OCI-LY1 (cell line): Measurements from ENCODE around the gene HYKK.
"Not testable (repeated sequence)": the region's sequence is repeated elsewhere in the genome, so short reads cannot be mapped to it uniquely, and the experiment has no call there.

Source experiments
- H2AFZ ChIP-seq: fragments of 200-600 bp; sonication (generic), shearing (Covaris generic); 2 replicates; pipeline ENCODE4 v1.6.0; 2014; ENCODE audit warnings: antibody characterized with exemption, mild to moderate bottlenecking, low read length
- H3F3A ChIP-seq: fragments of 200-600 bp; sonication (generic), shearing (Covaris generic); 2 replicates; pipeline ENCODE4 v1.6.0; 2014; ENCODE audit warnings: mild to moderate bottlenecking, antibody characterized with exemption, low read length, moderate library complexity; ENCODE audit not compliant: insufficient read depth
- H3K27ac ChIP-seq: fragments of 200-600 bp; sonication (generic); 2 replicates; pipeline ENCODE4 v1.5.1; 2014; ENCODE audit warnings: low read length, mixed run types, mild to moderate bottlenecking, low read depth; ENCODE audit not compliant: poor library complexity, severe bottlenecking
- H3K27me3 ChIP-seq: fragments of 200-600 bp; sonication (generic); 2 replicates; pipeline ENCODE4 v1.6.0; 2014; ENCODE audit warnings: antibody characterized with exemption, mild to moderate bottlenecking, low read length, moderate library complexity; ENCODE audit not compliant: insufficient read depth
- H3K36me3 ChIP-seq: fragments of 200-600 bp; sonication (generic); 2 replicates; pipeline ENCODE4 v1.6.1; 2014; ENCODE audit warnings: mild to moderate bottlenecking, antibody characterized with exemption, low read length, moderate library complexity, mixed read lengths; ENCODE audit not compliant: insufficient read depth
- H3K4me1 ChIP-seq: fragments of 200-600 bp; sonication (generic); 2 replicates; pipeline ENCODE4 v1.5.1; 2014; ENCODE audit warnings: mild to moderate bottlenecking, low read length, moderate library complexity; ENCODE audit not compliant: insufficient read depth, severe bottlenecking
- H3K4me2 ChIP-seq: fragments of 200-600 bp; sonication (generic), shearing (Covaris generic); 2 replicates; pipeline ENCODE4 v1.6.1; 2014; ENCODE audit warnings: low read length
- H3K4me3 ChIP-seq: fragments of 200-600 bp; sonication (generic); 2 replicates; pipeline ENCODE4 v1.5.1; 2014; ENCODE audit warnings: low read length, low read depth, mild to moderate bottlenecking, mixed read lengths; ENCODE audit not compliant: poor library complexity, severe bottlenecking
- H3K79me2 ChIP-seq: fragments of 200-600 bp; shearing (Covaris generic); 2 replicates; pipeline ENCODE4 v1.6.1; 2016; ENCODE audit warnings: mixed run types, low read length, mixed read lengths; ENCODE audit not compliant: insufficient read depth
- H3K9ac ChIP-seq: fragments of 200-600 bp; sonication (generic), shearing (Covaris generic); 2 replicates; pipeline ENCODE4 v1.6.1; 2014; ENCODE audit warnings: mild to moderate bottlenecking, low read length, mixed read lengths
- H3K9me2 ChIP-seq: fragments of 200-600 bp; sonication (generic), shearing (Covaris generic); 2 replicates; pipeline ENCODE4 v1.6.1; 2014; ENCODE audit warnings: low read depth, mild to moderate bottlenecking, low read length, mixed read lengths
- H3K9me3 ChIP-seq: fragments of 200-600 bp; shearing (Covaris generic); 2 replicates; pipeline ENCODE4 v1.6.1; 2014; ENCODE audit warnings: low read length, mixed read lengths
- H4K20me1 ChIP-seq: fragments of 200-600 bp; sonication (generic), shearing (Covaris generic); 2 replicates; pipeline ENCODE4 v1.6.0; 2016; ENCODE audit warnings: mild to moderate bottlenecking, low read length; ENCODE audit not compliant: insufficient read depth
- EZH2 ChIP-seq: fragments of 200-600 bp; sonication (generic), shearing (Covaris generic); IDR thresholded peaks from 2 replicates; pipeline ENCODE4 v1.8.0; 2017; ENCODE audit warnings: borderline replicate concordance, mixed run types, mild to moderate bottlenecking, antibody characterized with exemption, low read length, moderate library complexity, mixed read lengths
- TF ChIP-seq, protein P1 (sequence below): fragments of 200-600 bp; sonication (generic), shearing (Covaris generic); IDR thresholded peaks from 2 replicates; pipeline ENCODE4 v1.5.1; 2017; ENCODE audit warnings: mild to moderate bottlenecking, antibody characterized with exemption, low read length, moderate library complexity, mixed read lengths

Gene HYKK

GRCh38 chr15:78536134-78536533 is 28.8 kb downstream of the HYKK start:
- Histone ChIP-seq H2AFZ (no peak overlapping the region), H3K4me2 (no peak overlapping the region), H3K36me3 (no peaks in the 10 kb centered on the region), H3F3A (no peaks in the 10 kb centered on the region), H4K20me1 (no peaks in the 10 kb centered on the region), H3K27me3 (no peaks in the 10 kb centered on the region), H3K4me1 (peaks cover 6% of the 10 kb centered on the region), H3K79me2 (peaks cover 7% of the 10 kb centered on the region), H3K9me3 (no peaks in the 10 kb centered on the region), H3K9me2 (no peaks in the 10 kb centered on the region), H3K9ac (no peak overlapping the region), H3K27ac (no peak overlapping the region), H3K4me3 (no peak overlapping the region)
- no peak for TF ChIP-seq EZH2
- TF ChIP-seq, protein P1, sequence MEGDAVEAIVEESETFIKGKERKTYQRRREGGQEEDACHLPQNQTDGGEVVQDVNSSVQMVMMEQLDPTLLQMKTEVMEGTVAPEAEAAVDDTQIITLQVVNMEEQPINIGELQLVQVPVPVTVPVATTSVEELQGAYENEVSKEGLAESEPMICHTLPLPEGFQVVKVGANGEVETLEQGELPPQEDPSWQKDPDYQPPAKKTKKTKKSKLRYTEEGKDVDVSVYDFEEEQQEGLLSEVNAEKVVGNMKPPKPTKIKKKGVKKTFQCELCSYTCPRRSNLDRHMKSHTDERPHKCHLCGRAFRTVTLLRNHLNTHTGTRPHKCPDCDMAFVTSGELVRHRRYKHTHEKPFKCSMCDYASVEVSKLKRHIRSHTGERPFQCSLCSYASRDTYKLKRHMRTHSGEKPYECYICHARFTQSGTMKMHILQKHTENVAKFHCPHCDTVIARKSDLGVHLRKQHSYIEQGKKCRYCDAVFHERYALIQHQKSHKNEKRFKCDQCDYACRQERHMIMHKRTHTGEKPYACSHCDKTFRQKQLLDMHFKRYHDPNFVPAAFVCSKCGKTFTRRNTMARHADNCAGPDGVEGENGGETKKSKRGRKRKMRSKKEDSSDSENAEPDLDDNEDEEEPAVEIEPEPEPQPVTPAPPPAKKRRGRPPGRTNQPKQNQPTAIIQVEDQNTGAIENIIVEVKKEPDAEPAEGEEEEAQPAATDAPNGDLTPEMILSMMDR: no peak

- no peaks in the 10 kb centered on the region for H3K9me2 ChIP-seq
- no peak overlapping the region for H3K4me2 ChIP-seq
- no peaks in the 10 kb centered on the region for H3K9me3 ChIP-seq
- TF ChIP-seq EZH2: no peak
- TF ChIP-seq, protein P1: no peak
- peaks cover 20% of the 10 kb centered on the region for H3K79me2 ChIP-seq
- H2AFZ ChIP-seq: no peak overlapping the region
- H3K36me3 ChIP-seq: peaks cover 9% of the 10 kb centered on the region
- no peak overlapping the region for H3K4me3 ChIP-seq
- no peak overlapping the region for H3K9ac ChIP-seq
- H3K27me3 ChIP-seq: no peaks in the 10 kb centered on the region
- H3K27ac ChIP-seq: no peak overlapping the region
- no peaks in the 10 kb centered on the region for H4K20me1 ChIP-seq
- no peaks in the 10 kb centered on the region for H3F3A ChIP-seq
- peaks cover 19% of the 10 kb centered on the region for H3K4me1 ChIP-seq
These were observed 30.0 kb downstream of the HYKK start for GRCh38 chr15:78537266-78537905.

GRCh38 chr15:78538358-78538757 is 31.0 kb downstream of the HYKK start:
- Histone ChIP-seq H3K4me1 (peaks cover 21% of the 10 kb centered on the region), H3K4me3 (no peak overlapping the region), H3K9me3 (no peaks in the 10 kb centered on the region), H3K4me2 (no peak overlapping the region), H2AFZ (no peak overlapping the region), H3K36me3 (peaks cover 19% of the 10 kb centered on the region), H3K9me2 (no peaks in the 10 kb centered on the region), H3K9ac (no peak overlapping the region), H3K79me2 (peaks cover 24% of the 10 kb centered on the region), H3K27ac (no peak overlapping the region), H4K20me1 (no peaks in the 10 kb centered on the region), H3F3A (no peaks in the 10 kb centered on the region), H3K27me3 (no peaks in the 10 kb centered on the region)
- TF ChIP-seq, protein P1: no peak
- TF ChIP-seq EZH2: no peak

GRCh38 chr15:78539464-78540140 is 32.2 kb downstream of the HYKK start:
- H3K9me3 ChIP-seq, H2AFZ ChIP-seq, H3K9me2 ChIP-seq, H3F3A ChIP-seq, H3K27me3 ChIP-seq, H4K20me1 ChIP-seq: not testable (repeated sequence)
- Histone ChIP-seq H3K4me3 (peak overlapping the region; percentile 89), H3K9ac (peak overlapping the region; percentile 94), H3K4me1 (peaks cover 21% of the 10 kb centered on the region), H3K36me3 (peaks cover 31% of the 10 kb centered on the region), H3K27ac (peak overlapping the region; percentile 15), H3K79me2 (peaks cover 24% of the 10 kb centered on the region), H3K4me2 (peak overlapping the region; percentile 75)
